ENCODE results near the gene FBN3.

Gene FBN3

DNA sequence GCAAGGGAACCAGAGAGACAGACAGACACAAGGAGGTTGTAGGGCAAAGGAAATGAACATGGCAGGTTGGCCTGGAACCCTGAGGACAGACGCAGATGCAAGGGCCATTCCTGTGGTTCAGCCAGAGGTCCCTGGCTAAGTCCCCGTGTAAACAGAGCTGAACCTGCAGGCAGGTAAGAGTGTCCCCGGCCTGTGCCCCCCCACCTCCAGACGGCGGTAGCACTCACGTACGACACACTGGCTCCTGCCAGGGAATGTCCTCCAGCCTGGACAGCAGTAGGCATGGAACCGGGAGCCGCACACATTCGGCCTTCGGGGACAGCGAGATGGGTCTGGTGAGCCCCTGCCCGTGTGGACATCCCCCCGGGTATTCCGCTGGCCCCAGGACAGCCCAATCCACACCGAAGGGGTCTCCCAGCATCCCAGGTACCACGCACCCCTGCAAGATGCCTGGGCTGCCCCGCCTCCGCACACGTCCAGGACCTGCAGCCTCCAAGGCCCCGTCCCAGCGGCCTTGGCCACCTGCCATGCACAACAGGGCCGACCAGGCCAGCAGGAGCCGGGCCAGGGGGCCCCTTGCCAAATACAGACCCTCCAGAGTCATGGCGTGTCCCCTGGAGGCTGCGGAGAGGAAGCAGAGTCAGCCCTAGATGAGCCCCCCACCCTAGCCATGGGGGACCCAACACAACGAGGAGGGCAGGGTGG, 2.4 kb downstream of the FBN3 start:
- H3K4me1 ChIP-seq (ENCODE audit: control insufficient read depth, insufficient read depth, low read length) = no peaks in the 10 kb centered on the region
- H3K9ac ChIP-seq (ENCODE audit: low read depth, low read length) = no peak overlapping the region
- no peaks in the 10 kb centered on the region for H3K36me3 ChIP-seq (ENCODE audit: insufficient read depth, low read length)
- no peak overlapping the region for H3K4me3 ChIP-seq (ENCODE audit: low read length)
- H3K9me3 ChIP-seq (replicated peaks; ENCODE audit: low read length) = no peaks in the 10 kb centered on the region
- peaks cover 53% of the 10 kb centered on the region for H3K27me3 ChIP-seq (ENCODE audit: control insufficient read depth, insufficient read depth, low read length)
- H3K4me2 ChIP-seq (ENCODE audit: low read length) = no peak overlapping the region

DNA sequence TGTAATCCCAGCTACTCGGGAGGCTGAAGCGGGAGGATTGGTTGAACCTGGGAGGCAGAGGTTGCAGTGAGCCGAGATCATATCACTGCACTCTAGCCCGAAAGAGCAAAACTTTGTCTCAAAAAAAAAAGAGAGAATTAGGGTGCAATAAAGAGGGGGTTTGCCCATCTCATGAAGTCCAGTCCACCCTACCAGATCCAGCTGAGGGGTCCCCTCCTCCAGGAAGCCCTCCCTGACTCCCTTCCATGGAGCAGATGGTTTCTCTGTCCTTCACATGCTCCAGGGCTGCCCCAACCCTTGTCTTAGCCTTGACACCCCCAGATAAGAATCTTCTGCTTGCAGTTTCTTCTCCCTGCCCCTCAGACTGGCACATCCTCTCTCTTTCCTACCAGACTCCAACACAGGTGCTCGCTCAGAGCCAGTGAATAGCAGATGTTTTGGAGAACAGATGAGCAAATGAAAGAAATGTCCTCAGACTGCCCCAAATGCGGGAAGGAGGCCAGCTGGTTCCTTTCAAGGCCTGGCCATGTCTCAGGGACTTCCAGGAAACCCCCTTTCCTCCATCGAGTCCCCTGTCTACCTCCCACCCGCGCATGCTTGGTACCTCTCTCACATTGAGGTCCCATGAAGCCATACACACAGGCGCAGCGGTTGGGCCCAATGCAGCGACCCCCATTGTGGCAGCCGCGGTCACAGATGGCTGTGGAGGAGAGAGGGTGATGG, 5.0 kb downstream of the FBN3 start:
- no peak overlapping the region for H3K9ac ChIP-seq (ENCODE audit: low read depth, low read length)
- H3K36me3 ChIP-seq (ENCODE audit: insufficient read depth, low read length) = no peaks in the 10 kb centered on the region
- H3K9me3 ChIP-seq (replicated peaks; ENCODE audit: low read length) = no peaks in the 10 kb centered on the region
- H3K4me3 ChIP-seq (ENCODE audit: low read length) = no peak overlapping the region
- peaks cover 48% of the 10 kb centered on the region for H3K27me3 ChIP-seq (ENCODE audit: control insufficient read depth, insufficient read depth, low read length)
- no peak overlapping the region for H3K4me2 ChIP-seq (ENCODE audit: low read length)
- peaks cover 4% of the 10 kb centered on the region for H3K4me1 ChIP-seq (ENCODE audit: control insufficient read depth, insufficient read depth, low read length)

DNA sequence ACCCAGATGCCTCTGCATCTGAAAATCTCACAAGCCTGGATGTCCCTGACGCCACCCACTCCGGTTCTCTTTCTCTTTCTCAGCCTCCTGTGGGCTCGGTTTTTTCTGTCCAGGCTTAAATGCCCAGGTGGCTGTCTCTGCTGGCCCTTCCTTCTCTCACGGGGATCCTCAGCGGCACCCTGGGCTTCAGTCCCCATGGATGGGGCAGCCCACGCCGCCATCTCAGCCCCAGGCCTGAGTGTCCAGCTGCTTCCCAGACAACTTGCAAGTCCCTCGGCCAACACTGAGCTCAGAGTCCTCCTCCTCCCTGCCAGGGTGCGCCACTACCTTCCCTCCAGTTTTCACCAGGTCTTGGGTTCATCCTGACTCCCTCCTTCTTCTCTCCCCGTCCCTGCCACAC, 6.4 kb downstream of the FBN3 start:
- no peaks in the 10 kb centered on the region for H3K9me3 ChIP-seq (replicated peaks; ENCODE audit: low read length)
- peaks cover 7% of the 10 kb centered on the region for H3K4me1 ChIP-seq (ENCODE audit: control insufficient read depth, insufficient read depth, low read length)
- H3K4me3 ChIP-seq (ENCODE audit: low read length) = no peak overlapping the region
- no peaks in the 10 kb centered on the region for H3K36me3 ChIP-seq (ENCODE audit: insufficient read depth, low read length)
- peaks cover 43% of the 10 kb centered on the region for H3K27me3 ChIP-seq (ENCODE audit: control insufficient read depth, insufficient read depth, low read length)
- H3K9ac ChIP-seq (ENCODE audit: low read depth, low read length) = no peak overlapping the region
- no peak overlapping the region for H3K4me2 ChIP-seq (ENCODE audit: low read length)

DNA sequence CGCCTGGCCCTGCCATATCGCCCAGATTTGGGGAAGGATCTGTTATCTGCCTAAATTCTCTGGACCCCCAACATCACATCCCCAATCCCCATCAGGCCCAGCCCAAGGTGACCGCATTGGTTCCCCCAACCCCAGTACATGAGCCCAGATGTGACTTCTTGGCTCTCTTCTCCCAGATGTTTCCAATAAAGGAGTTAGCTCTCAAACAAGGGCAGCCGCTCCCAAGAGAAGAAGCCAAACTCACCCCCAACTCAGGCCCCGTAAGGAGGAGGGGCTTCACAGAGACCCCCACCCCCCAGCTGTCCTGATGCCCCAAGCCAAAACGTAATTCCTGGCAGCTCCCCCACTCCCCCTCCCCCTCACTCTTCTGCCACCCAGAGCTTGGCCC, 6.9 kb downstream of the FBN3 start:
- Histone ChIP-seq H3K36me3 (ENCODE audit: insufficient read depth, low read length) (no peaks in the 10 kb centered on the region), H3K4me2 (ENCODE audit: low read length) (no peak overlapping the region), H3K4me3 (ENCODE audit: low read length) (no peak overlapping the region), H3K9ac (ENCODE audit: low read depth, low read length) (no peak overlapping the region), H3K27me3 (ENCODE audit: control insufficient read depth, insufficient read depth, low read length) (peaks cover 38% of the 10 kb centered on the region), H3K9me3 (replicated peaks; ENCODE audit: low read length) (no peaks in the 10 kb centered on the region), H3K4me1 (ENCODE audit: control insufficient read depth, insufficient read depth, low read length) (peaks cover 7% of the 10 kb centered on the region)

DNA sequence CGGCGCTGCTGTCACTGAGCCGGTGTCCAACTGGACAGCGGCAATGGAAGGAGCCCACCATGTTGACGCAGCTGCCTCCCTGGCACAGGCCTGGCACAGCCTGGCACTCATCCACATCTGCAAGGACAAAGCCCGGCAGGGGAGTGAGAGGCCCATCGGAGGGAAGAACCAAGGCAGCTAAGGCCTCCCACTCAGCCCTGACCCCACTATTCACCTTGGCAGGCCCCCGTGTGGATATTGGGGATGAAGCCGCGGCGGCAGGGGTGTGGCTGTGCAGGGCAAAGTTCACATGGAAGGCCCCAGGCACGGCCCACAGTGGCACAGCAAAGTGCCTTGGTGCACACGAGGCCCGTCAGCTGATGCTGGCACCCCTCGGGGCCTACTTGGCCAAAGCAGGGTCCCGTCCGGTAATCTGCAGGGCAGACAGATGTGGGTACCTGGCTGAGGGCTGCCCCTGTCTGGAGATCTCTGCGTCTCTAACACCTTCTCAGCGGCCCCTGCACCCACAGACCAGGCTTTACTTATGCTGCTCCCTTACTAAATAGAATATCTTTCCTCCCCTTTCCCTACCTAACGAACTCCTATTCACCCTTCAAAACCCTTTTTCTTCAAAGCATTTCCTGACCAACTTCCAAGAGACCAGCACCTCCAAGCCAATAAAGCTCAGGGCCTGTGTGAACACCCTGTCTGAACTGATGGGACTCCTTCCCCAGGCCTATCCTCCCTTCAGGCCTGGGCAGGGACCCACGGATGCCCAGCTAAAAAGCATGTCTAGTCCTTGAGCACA, 7.5 kb downstream of the FBN3 start:
- H3K4me1 ChIP-seq (ENCODE audit: control insufficient read depth, insufficient read depth, low read length) = peaks cover 7% of the 10 kb centered on the region

DNA sequence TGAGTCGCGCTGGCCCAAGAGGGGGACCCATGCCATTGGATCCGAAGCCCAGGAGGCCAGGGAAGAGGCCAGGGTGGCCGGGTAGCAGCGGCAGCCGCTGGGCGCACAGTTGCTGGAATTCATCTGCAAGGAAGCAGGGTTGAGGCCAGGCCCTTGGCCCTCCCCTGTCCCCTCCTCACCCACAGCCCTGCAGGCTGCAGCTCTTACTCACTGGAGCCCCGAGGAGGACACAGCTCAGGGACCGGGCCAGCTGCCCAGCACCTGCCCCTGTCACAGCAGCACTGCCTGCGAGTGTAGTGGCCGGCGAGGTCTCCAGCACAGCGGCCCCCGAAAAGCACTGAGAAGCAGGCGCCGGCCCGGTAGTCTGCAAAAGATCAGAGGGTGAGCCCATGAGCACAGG, 11.2 kb downstream of the FBN3 start:
- peaks cover 19% of the 10 kb centered on the region for H3K27me3 ChIP-seq (ENCODE audit: control insufficient read depth, insufficient read depth, low read length)
- H3K9me3 ChIP-seq (replicated peaks; ENCODE audit: low read length) = no peaks in the 10 kb centered on the region
- H3K36me3 ChIP-seq (ENCODE audit: insufficient read depth, low read length) = no peaks in the 10 kb centered on the region
- H3K4me1 ChIP-seq (ENCODE audit: control insufficient read depth, insufficient read depth, low read length) = peaks cover 7% of the 10 kb centered on the region
- H3K4me3 ChIP-seq (ENCODE audit: low read length) = no peak overlapping the region
- no peak overlapping the region for H3K9ac ChIP-seq (ENCODE audit: low read depth, low read length)
- H3K4me2 ChIP-seq (ENCODE audit: low read length) = no peak overlapping the region

More for the DNA sequence above, 7.5 kb downstream of the FBN3 start:
- Histone ChIP-seq H3K4me2 (ENCODE audit: low read length) (no peak overlapping the region), H3K9me3 (replicated peaks; ENCODE audit: low read length) (no peaks in the 10 kb centered on the region), H3K9ac (ENCODE audit: low read depth, low read length) (no peak overlapping the region), H3K4me3 (ENCODE audit: low read length) (no peak overlapping the region), H3K27me3 (ENCODE audit: control insufficient read depth, insufficient read depth, low read length) (peaks cover 33% of the 10 kb centered on the region), H3K36me3 (ENCODE audit: insufficient read depth, low read length) (no peaks in the 10 kb centered on the region)

DNA sequence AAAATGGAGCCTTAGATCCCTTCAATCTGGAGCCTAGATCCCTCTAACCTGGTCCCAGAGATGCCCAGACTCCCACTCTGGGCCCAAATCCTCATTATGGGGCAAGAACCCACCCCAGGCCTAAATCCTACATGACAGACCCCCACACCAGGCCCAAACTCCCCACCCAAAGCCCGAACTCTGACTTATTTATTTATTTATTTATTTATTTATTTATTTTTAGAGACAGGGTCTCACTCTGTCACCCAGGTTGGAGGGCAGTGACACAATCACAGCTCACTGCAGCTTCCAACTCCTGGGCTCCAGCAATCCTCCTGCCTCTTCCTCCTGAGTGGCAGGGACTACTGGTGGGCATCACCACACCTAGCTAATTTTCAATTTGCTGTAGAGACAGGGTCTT, 12.0 kb downstream of the FBN3 start:
- Histone ChIP-seq H3K9ac (ENCODE audit: low read depth, low read length) (no peak overlapping the region), H3K9me3 (replicated peaks; ENCODE audit: low read length) (no peaks in the 10 kb centered on the region), H3K4me3 (ENCODE audit: low read length) (no peak overlapping the region), H3K36me3 (ENCODE audit: insufficient read depth, low read length) (no peaks in the 10 kb centered on the region), H3K27me3 (ENCODE audit: control insufficient read depth, insufficient read depth, low read length) (peaks cover 14% of the 10 kb centered on the region), H3K4me2 (ENCODE audit: low read length) (no peak overlapping the region), H3K4me1 (ENCODE audit: control insufficient read depth, insufficient read depth, low read length) (peaks cover 7% of the 10 kb centered on the region)

DNA sequence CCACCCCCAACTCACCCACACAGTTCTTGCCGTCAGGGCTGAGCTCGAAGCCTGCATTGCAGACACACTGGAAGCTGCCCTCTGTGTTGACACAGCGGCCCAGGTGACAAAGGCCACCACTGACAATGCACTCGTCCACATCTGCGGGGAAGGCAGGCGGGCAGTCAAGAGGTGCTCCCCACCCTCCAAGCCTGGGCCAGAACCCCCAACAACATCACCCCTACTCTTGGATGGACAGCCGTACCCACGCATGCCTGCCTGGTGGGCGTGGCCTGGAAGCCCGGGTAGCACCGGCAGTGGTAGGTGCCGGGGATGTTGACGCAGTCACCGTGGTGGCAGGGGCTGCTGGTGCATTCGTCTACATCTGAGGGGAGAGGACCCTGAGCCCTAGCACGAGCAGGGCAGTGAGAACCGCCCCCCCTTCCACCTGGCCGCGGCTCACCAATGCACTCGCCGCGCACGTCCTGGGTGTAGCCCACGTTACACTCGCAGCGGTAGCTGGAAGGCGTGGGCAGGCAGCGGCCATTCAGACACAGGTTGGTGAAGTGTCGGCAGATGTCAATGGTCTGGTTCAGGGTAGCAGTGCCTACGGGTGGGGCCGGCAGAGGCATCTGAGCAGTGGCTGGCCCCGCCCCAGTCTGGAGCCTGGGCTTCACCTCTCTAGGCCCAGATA, 13.3 kb downstream of the FBN3 start:
- Histone ChIP-seq H3K4me2 (ENCODE audit: low read length) (no peak overlapping the region), H3K4me1 (ENCODE audit: control insufficient read depth, insufficient read depth, low read length) (peaks cover 7% of the 10 kb centered on the region), H3K4me3 (ENCODE audit: low read length) (no peak overlapping the region), H3K9me3 (replicated peaks; ENCODE audit: low read length) (no peaks in the 10 kb centered on the region), H3K27me3 (ENCODE audit: control insufficient read depth, insufficient read depth, low read length) (peaks cover 6% of the 10 kb centered on the region), H3K36me3 (ENCODE audit: insufficient read depth, low read length) (no peaks in the 10 kb centered on the region), H3K9ac (ENCODE audit: low read depth, low read length) (no peak overlapping the region)

DNA sequence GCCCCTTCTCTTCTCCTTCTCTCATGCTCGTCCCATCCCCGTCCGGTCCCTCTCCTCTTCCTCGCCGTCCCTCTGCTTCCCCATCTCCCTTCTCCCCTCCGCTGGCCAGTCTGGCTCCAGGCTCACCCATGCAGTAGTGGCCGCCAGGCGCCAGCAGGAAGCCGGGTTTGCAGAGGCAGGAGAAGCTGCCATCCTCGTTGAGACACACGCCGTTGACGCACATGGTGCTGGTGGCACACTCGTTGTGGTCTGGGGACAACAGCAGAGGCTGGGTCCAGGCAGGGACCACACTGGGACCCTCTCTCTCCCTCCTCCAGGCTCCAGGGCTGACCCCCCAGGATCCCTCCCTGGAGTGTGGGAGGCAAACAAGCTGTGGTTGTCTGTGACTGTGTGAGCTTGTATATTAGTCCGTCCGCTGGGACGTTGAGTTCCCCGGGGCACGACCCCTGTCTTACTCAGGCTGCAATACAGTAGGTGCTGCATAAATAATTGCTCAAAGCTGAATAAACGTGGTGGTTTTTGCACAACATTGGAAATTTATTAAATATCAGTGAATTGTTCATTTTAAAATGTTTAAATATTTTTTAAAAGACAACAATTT, 16.4 kb downstream of the FBN3 start:
- no peaks in the 10 kb centered on the region for H3K9me3 ChIP-seq (replicated peaks; ENCODE audit: low read length)
- H3K4me2 ChIP-seq (ENCODE audit: low read length) = no peak overlapping the region
- no peak overlapping the region for H3K9ac ChIP-seq (ENCODE audit: low read depth, low read length)
- no peaks in the 10 kb centered on the region for H3K4me1 ChIP-seq (ENCODE audit: control insufficient read depth, insufficient read depth, low read length)
- peaks cover 5% of the 10 kb centered on the region for H3K27me3 ChIP-seq (ENCODE audit: control insufficient read depth, insufficient read depth, low read length)
- no peaks in the 10 kb centered on the region for H3K36me3 ChIP-seq (ENCODE audit: insufficient read depth, low read length)
- no peak overlapping the region for H3K4me3 ChIP-seq (ENCODE audit: low read length)

DNA sequence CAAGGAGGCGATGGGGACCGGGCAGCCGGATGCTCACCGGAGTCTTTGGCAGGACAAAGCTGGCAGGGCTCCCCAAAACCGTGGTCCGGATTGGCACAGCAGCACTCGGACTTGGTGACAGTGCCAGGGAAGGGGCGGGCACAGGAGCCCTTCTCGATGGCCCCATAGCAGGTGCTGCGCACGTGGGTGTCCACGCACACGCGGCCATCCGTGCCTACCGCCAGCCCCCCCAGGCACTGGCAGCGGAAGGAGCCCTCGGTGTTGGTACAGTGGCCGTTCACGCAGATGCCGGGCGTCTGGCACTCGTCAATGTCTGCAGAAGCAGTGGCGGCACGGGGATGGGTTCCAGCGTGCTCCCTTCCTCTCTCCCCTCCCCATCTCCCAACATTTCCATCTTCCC, 17.9 kb downstream of the FBN3 start:
- H3K4me3 ChIP-seq (ENCODE audit: low read length) = no peak overlapping the region
- no peaks in the 10 kb centered on the region for H3K36me3 ChIP-seq (ENCODE audit: insufficient read depth, low read length)
- no peaks in the 10 kb centered on the region for H3K9me3 ChIP-seq (replicated peaks; ENCODE audit: low read length)
- no peak overlapping the region for H3K9ac ChIP-seq (ENCODE audit: low read depth, low read length)
- H3K27me3 ChIP-seq (ENCODE audit: control insufficient read depth, insufficient read depth, low read length) = peaks cover 5% of the 10 kb centered on the region
- H3K4me2 ChIP-seq (ENCODE audit: low read length) = no peak overlapping the region
- no peaks in the 10 kb centered on the region for H3K4me1 ChIP-seq (ENCODE audit: control insufficient read depth, insufficient read depth, low read length)

DNA sequence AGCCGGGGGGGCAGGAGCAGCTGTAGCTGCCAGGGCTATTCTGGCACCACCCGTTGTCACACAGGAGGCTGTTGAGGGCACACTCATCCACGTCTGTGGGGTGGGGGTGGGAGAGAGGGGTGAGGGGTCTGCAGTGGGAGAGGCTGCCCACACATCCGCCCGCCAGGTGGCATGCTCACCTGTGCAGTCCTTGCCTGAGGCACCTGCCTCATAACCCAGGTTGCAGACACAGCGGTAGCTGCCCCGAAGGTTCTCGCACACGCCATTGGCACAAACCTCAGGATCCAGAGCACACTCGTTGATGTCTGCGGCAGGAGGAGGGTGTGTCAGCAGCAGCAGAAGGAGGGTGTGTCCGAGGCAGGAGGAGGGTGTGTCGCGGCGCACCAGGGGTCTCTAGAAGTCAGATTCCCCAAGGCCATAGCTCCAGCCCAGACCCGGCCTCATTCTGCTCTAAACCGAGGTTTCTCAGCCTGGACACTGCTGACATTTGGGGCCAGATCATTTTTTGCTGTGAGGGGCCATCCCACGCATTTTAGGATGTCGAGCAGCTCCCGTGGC, 20.3 kb downstream of the FBN3 start:
- peaks cover 5% of the 10 kb centered on the region for H3K27me3 ChIP-seq (ENCODE audit: control insufficient read depth, insufficient read depth, low read length)
- H3K9ac ChIP-seq (ENCODE audit: low read depth, low read length) = no peak overlapping the region
- no peaks in the 10 kb centered on the region for H3K4me1 ChIP-seq (ENCODE audit: control insufficient read depth, insufficient read depth, low read length)
- no peak overlapping the region for H3K4me2 ChIP-seq (ENCODE audit: low read length)
- H3K9me3 ChIP-seq (replicated peaks; ENCODE audit: low read length) = no peaks in the 10 kb centered on the region
- H3K36me3 ChIP-seq (ENCODE audit: insufficient read depth, low read length) = no peaks in the 10 kb centered on the region
- H3K4me3 ChIP-seq (ENCODE audit: low read length) = no peak overlapping the region

Data from skeletal muscle satellite cell (primary cell).